HG03097 (cell line): ENCODE results near the gene GEMIN8.

Experiments used
- ATAC-seq: cut with Tn5 transposase; IDR thresholded peaks from one replicate; pipeline ENCODE4 v1.9.1; 2021; ENCODE audit not compliant: unreplicated experiment, low FRiP score

Gene GEMIN8

GRCh38 chrX:14029425-14030173 lies at the start of gene GEMIN8:
GEMIN8 (minus strand) TSS chrX:14029892; CDS start chrX:14021478, 8,414 bp downstream.
- peak; percentile 81 for ATAC-seq

DNA sequence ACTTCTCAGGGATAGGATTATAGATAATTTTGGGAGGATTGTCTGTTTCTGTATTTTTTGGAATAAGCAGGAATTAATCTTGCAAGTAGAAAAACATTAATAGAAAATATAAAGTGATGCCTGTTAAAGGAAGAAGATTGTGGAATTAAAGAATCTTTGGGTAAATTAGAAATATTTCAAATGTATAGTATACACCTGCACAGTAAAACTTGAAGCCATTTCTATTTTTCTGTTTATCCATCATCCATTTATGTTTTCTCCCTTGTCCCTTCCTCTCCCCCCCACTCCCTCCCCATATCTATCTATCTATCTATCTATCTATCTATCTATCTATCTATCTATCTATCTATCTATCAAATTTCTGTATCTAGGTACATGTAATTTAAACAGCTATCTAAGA lies 46.9 kb upstream of the GEMIN8 start:
- no peak for ATAC-seq

- ATAC-seq: no peak
Observed at GRCh38 chrX:14073556-14073955, 43.9 kb upstream of the GEMIN8 start.

- no peak for ATAC-seq
Observed at GRCh38 chrX:14073071-14073470, 43.4 kb upstream of the GEMIN8 start.

- ATAC-seq: no peak
Observed at GRCh38 chrX:14065800-14066199, 36.1 kb upstream of the GEMIN8 start.

GRCh38 chrX:14064626-14065432 lies 35.1 kb upstream of the GEMIN8 start:
- ATAC-seq: no peak

GRCh38 chrX:14062524-14062923 lies 32.8 kb upstream of the GEMIN8 start:
- no peak for ATAC-seq

DNA sequence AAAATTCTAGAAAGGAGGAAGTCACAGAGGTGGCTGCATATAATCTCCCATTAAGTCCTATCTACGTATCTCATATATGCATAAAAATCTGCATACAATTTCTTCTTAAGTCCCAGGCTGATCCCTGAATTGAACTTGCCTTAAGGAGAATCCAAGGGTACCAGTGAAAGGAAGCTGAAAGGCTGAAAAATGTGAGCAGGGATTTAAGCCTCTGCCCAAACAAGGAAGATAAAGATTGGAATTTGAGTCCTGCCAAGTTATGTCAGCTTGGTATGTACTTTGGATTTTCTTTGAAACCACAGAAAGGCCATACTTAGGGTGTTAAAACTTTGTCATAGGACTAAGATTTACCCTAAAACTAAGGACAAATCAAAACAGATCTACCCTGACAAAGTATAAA lies 26.5 kb upstream of the GEMIN8 start:
- no peak for ATAC-seq

GRCh38 chrX:14051416-14051815 lies 21.7 kb upstream of the GEMIN8 start:
- no peak for ATAC-seq

DNA sequence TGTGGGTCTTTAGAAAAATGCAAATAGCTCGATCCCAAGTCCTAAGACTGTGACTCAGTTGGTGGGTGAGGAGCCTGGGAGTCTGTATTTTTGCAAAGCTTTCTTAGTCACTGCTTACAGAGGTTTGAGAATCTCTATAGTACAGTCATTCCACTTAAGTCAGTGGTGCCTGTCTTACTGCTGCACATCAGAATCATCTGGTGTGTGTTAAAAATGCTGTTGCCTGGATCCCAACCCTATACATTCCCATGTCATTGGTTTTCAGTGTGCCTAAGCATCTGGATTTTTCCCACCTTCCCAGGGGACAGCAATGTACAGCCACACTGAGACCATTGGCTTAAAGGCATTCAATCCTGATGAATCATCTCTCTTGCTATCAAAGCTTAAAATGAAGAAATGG lies 21.0 kb upstream of the GEMIN8 start:
- no peak for ATAC-seq

DNA sequence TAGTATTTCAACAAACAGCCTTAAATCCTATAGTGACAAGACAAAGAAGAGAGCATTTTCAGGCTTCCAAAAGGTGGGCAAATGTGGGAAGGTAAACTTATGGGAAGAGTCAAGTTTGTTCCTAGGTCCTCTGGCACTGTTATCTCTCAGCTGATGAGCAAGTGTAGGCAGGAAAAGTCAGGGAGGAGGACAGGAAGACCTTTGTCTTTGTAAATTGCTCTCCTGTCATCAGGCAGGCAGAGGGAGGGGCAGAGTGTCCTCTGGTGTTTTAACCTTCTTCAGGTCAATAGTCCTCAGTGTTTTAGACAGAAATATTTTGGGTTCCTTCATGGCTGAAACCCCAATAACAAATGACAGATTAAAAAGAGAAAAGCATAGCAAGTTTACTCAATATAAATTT lies 13.5 kb upstream of the GEMIN8 start:
- no peak for ATAC-seq

DNA sequence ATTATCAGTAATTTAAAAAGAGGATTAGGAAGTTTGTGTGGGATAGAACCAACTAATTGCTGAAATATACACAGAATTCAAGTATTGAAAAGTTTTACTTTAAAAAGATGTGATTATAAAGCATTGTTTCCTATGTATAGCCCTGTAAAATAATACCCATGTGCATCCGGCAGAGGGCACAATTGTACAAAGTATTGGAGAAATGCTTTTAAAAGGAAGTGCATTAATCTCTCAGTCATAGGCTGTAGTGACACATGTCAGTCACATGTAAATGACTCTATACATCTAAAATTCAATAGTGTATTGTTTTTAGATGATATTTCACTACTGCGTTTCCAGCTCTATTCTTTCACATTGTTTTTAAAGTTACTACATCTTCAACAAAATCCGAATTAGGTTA lies 9.7 kb upstream of the GEMIN8 start:
- ATAC-seq: peak; percentile 77

DNA sequence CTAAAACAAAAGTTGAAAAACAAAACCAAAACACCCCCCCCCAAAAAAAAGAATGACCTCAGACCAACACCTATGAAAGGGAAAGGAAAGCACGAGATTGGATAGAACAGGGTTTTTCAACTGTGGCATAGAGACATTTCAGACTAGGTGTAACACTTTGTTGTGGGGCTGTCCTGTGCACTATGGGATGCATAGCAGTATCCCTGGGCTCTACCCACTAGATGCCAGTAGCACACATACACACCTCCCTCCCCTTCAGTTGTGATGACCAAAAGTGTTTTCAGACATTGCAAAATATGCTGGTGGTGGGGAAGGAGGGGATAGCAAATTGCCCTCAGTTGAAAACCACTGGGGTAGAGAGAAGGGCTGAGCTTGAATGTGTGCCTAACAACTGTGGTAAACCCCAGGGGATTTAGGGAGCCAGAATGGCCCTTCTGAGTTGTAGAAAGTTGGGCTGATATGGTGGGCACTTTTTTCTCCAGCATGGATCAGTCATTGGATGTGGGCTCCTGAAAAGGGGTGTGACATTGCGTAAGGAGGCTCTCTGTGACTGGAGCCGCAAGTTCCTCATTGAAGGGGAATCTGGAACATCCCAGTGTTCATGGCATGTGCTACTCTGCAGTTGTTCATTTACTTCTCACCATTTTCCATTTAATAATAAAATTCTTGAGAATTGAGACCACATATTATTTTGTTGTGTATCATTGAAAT lies 8.8 kb upstream of the GEMIN8 start:
- no peak for ATAC-seq

DNA sequence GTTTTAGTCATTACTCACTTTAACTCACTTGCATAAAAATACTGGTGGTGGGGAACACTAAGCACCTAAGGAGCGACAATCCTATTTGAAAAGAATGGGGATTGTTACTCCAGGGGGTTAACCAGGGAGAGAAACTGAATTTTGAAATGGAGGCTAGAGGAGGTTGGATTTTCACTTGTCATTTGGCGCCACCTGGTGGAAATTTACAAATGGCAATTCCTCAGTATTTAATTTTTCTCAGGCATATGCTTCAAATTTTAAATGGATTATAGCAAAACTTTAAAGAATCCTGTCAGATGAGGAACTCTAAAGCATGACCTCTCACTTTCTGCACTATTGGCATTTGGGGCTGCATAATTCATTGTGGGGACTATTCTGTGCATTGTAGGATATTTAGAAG lies 2.7 kb upstream of the GEMIN8 start:
- no peak for ATAC-seq

DNA sequence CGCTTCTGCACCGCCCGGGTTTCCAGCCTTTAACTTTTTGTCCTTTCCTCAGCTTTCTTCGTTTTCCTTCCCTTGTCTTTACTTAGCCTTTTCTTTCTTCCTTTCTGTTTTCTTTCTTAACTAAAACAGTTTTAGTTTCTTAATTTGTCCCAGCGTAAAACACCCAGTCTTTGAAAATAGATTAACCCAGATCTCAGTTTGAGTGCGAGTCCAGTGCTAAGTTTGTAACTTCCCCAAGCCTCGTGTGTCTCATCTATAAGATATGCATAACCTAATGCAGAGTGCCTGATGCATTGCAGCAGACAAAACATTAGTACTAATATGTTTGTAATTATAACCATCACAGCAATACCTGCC lies 460 bp upstream of the GEMIN8 start:
- no peak for ATAC-seq

GRCh38 chrX:14029039-14029424 lies 660 bp downstream of the GEMIN8 start:
- no peak for ATAC-seq

- no peak for ATAC-seq
Observed at GRCh38 chrX:14028473-14028872, 1.2 kb downstream of the GEMIN8 start.

DNA sequence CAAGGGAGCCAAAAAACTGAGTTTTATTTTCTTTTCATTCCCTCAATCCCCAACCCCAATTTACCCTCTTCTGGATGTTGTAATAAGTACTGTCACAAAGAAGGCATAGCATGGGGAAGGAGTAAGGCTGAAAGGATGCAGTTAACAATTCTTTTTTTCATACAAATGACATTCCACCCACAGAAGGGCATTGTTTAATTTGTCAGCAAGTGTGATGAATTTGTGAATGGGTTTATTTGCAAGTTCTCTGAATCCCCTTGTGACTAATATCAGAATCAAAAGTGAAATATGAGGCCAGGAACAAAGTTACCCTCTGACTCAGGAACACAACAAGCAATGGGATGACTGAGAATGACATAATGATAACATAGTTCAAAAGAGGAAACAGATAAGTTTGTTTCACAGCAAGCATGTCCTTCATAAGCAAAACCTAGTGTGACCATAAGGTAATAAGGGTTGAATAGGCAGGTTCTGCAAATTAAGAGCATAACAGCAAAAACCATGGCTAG lies 2.1 kb downstream of the GEMIN8 start:
- ATAC-seq: peak; percentile 31

GRCh38 chrX:14027036-14027435 lies 2.7 kb downstream of the GEMIN8 start:
- no peak for ATAC-seq

- no peak for ATAC-seq
Observed at GRCh38 chrX:14026121-14026520, 3.6 kb downstream of the GEMIN8 start.

GRCh38 chrX:14022019-14022418 lies 7.7 kb downstream of the GEMIN8 start:
- no peak for ATAC-seq
